GM18498 (cell line): ENCODE measurements around the gene TFEB.

Source experiments
- ATAC-seq: cut with Tn5 transposase; IDR thresholded peaks from one replicate; pipeline ENCODE4 v1.9.1; 2021; ENCODE audit warnings: mild to moderate bottlenecking, moderate library complexity; ENCODE audit not compliant: unreplicated experiment

The TFEB gene

GRCh38 chr6:41692080-41692675, 43.2 kb downstream of the TFEB start:
- no peak for ATAC-seq

GRCh38 chr6:41691426-41692079, 43.9 kb downstream of the TFEB start:
- no peak for ATAC-seq

- ATAC-seq: no peak
Observed at GRCh38 chr6:41690541-41691330, 44.7 kb downstream of the TFEB start.

- no peak for ATAC-seq
Observed at GRCh38 chr6:41689171-41690008, 46.0 kb downstream of the TFEB start.

GRCh38 chr6:41688256-41688965, 47.0 kb downstream of the TFEB start:
- ATAC-seq: no peak

- ATAC-seq: no peak
Observed at GRCh38 chr6:41687501-41688175, 47.8 kb downstream of the TFEB start.

GRCh38 chr6:41685641-41686380, 49.6 kb downstream of the TFEB start:
- no peak for ATAC-seq

GRCh38 chr6:41684311-41685180, 50.9 kb downstream of the TFEB start:
- ATAC-seq: no peak

- peak; percentile 71 for ATAC-seq
Observed at GRCh38 chr6:41683523-41684310, 51.7 kb downstream of the TFEB start.

GRCh38 chr6:41683273-41683522, 52.2 kb downstream of the TFEB start:
- ATAC-seq: no peak

- peak; percentile 26 for ATAC-seq
Observed at GRCh38 chr6:41682497-41683272, 52.7 kb downstream of the TFEB start.

GRCh38 chr6:41682056-41682477, 53.3 kb downstream of the TFEB start:
- peak; percentile 59 for ATAC-seq

- no peak for ATAC-seq
Observed at GRCh38 chr6:41680182-41680965, 55.0 kb downstream of the TFEB start.

- no peak for ATAC-seq
Observed at GRCh38 chr6:41679696-41680095, 55.7 kb downstream of the TFEB start.

GRCh38 chr6:41678511-41679084, 56.8 kb downstream of the TFEB start:
- no peak for ATAC-seq
